ENCODE measurements around the gene ABCC5. TPM values are rescaled to one million over a fixed set of nuclear protein-coding genes. Genes with fewer than 3 reads are reported as not detected.

ABCC5 gene
- total and polyA plus RNA-seq, 2 experiments from 2014 or later = 14.7 to 17.1 TPM

- H3K4me2 ChIP-seq (ENCODE audit: unreplicated experiment) = no peak overlapping the region
- H3K9me3 ChIP-seq (ENCODE audit: low read depth) = no peaks in the 10 kb centered on the region
- H3F3A ChIP-seq (ENCODE audit: insufficient read depth) = no peaks in the 10 kb centered on the region
- H3K79me2 ChIP-seq (ENCODE audit: insufficient read depth) = no peaks in the 10 kb centered on the region
- DNase-seq = peak; percentile 30
- H3K4me3 ChIP-seq = no peak overlapping the region
- in situ Hi-C loops (cut with MboI) = no loop called here
- no peaks in the 10 kb centered on the region for H3K4me1 ChIP-seq (ENCODE audit: insufficient read depth)
- no peaks in the 10 kb centered on the region for H3K9me2 ChIP-seq (ENCODE audit: insufficient read depth)
- 91 to 93% methylated on average over 10 of the region's 10 CpGs for WGBS, 2 experiments (ENCODE audit: low coverage in 1 of 2, low lambda C conversion rate in 2 of 2, missing lambda C conversion rate in 2 of 2)
- peaks cover 14% of the 10 kb centered on the region; the same call in 1 of the 2 replicates for H3K36me3 ChIP-seq (ENCODE audit: low read depth)
- no peak for TF ChIP-seq EZH2 (IDR thresholded peaks at IDR 0.05; ENCODE audit: insufficient read depth, poor library complexity, severe bottlenecking)
- no peak for TF ChIP-seq EZH2phosphoT487 (IDR thresholded peaks at IDR 0.05; ENCODE audit: insufficient read depth, low read depth)
- no peak overlapping the region for H3K9ac ChIP-seq
- no peak overlapping the region for H2AFZ ChIP-seq
- no peaks in the 10 kb centered on the region for H3K27me3 ChIP-seq (replicated peaks; ENCODE audit: insufficient read depth)
- H3K27ac ChIP-seq = no peak overlapping the region
- H4K20me1 ChIP-seq (ENCODE audit: insufficient read depth) = no peaks in the 10 kb centered on the region
Observed at GRCh38 chr3:183975981-183976662, 41.6 kb downstream of the ABCC5 start.

GRCh38 chr3:183968666-183969245 lies 48.9 kb downstream of the ABCC5 start:
- H3K9me2 ChIP-seq (ENCODE audit: insufficient read depth) = no peaks in the 10 kb centered on the region
- H3K27me3 ChIP-seq (replicated peaks; ENCODE audit: insufficient read depth) = no peaks in the 10 kb centered on the region
- 68 to 74% methylated on average over 4 of the region's 4 CpGs for WGBS, 2 experiments (ENCODE audit: low coverage in 1 of 2, low lambda C conversion rate in 2 of 2, missing lambda C conversion rate in 2 of 2)
- H3K4me1 ChIP-seq (ENCODE audit: insufficient read depth) = no peaks in the 10 kb centered on the region
- H3K36me3 ChIP-seq (ENCODE audit: low read depth) = peaks cover 17% of the 10 kb centered on the region; the same call in 1 of the 2 replicates
- peak; percentile 22 for DNase-seq
- no peak overlapping the region for H2AFZ ChIP-seq
- no peaks in the 10 kb centered on the region for H3K9me3 ChIP-seq (ENCODE audit: low read depth)
- in situ Hi-C loops (cut with MboI) = no loop called here
- H3K4me3 ChIP-seq = no peak overlapping the region
- no peak overlapping the region for H3K4me2 ChIP-seq (ENCODE audit: unreplicated experiment)
- H4K20me1 ChIP-seq (ENCODE audit: insufficient read depth) = no peaks in the 10 kb centered on the region
- no peaks in the 10 kb centered on the region for H3F3A ChIP-seq (ENCODE audit: insufficient read depth)
- no peak for TF ChIP-seq EZH2 (IDR thresholded peaks at IDR 0.05; ENCODE audit: insufficient read depth, poor library complexity, severe bottlenecking)
- H3K9ac ChIP-seq = no peak overlapping the region
- H3K27ac ChIP-seq = no peak overlapping the region
- H3K79me2 ChIP-seq (ENCODE audit: insufficient read depth) = no peaks in the 10 kb centered on the region

- in situ Hi-C loops (cut with MboI) = no loop called here
- TF ChIP-seq EZH2phosphoT487 (IDR thresholded peaks at IDR 0.05; ENCODE audit: insufficient read depth, low read depth) (no peak), EZH2 (IDR thresholded peaks at IDR 0.05; ENCODE audit: insufficient read depth, poor library complexity, severe bottlenecking) (no peak)
- H3F3A ChIP-seq (ENCODE audit: insufficient read depth) = no peaks in the 10 kb centered on the region
- no peak overlapping the region for H3K4me2 ChIP-seq (ENCODE audit: unreplicated experiment)
- no peak overlapping the region for H2AFZ ChIP-seq
- H3K4me1 ChIP-seq (ENCODE audit: insufficient read depth) = no peaks in the 10 kb centered on the region
- H4K20me1 ChIP-seq (ENCODE audit: insufficient read depth) = no peaks in the 10 kb centered on the region
- no peak for DNase-seq
- no peaks in the 10 kb centered on the region for H3K27me3 ChIP-seq (replicated peaks; ENCODE audit: insufficient read depth)
- 91 to 99% methylated on average over 3 of the region's 3 CpGs for WGBS, 2 experiments (ENCODE audit: low coverage in 1 of 2, low lambda C conversion rate in 2 of 2, missing lambda C conversion rate in 2 of 2)
- no peaks in the 10 kb centered on the region for H3K9me3 ChIP-seq (ENCODE audit: low read depth)
- H3K79me2 ChIP-seq (ENCODE audit: insufficient read depth) = no peaks in the 10 kb centered on the region
- peaks cover 17% of the 10 kb centered on the region; the same call in 1 of the 2 replicates for H3K36me3 ChIP-seq (ENCODE audit: low read depth)
- no peak overlapping the region for H3K4me3 ChIP-seq
- H3K9me2 ChIP-seq (ENCODE audit: insufficient read depth) = no peaks in the 10 kb centered on the region
- no peak overlapping the region for H3K27ac ChIP-seq
- H3K9ac ChIP-seq = no peak overlapping the region
Observed at GRCh38 chr3:183967693-183968092, 50.0 kb downstream of the ABCC5 start.

GRCh38 chr3:183966361-183966791 lies 51.3 kb downstream of the ABCC5 start:
- Histone ChIP-seq H3K4me1 (ENCODE audit: insufficient read depth) (no peaks in the 10 kb centered on the region), H3K9me2 (ENCODE audit: insufficient read depth) (no peaks in the 10 kb centered on the region), H3K27ac (no peak overlapping the region), H4K20me1 (ENCODE audit: insufficient read depth) (no peaks in the 10 kb centered on the region), H2AFZ (no peak overlapping the region), H3K9ac (no peak overlapping the region), H3K36me3 (ENCODE audit: low read depth) (peaks cover 11% of the 10 kb centered on the region; the same call in 1 of the 2 replicates), H3K27me3 (replicated peaks; ENCODE audit: insufficient read depth) (no peaks in the 10 kb centered on the region), H3K4me2 (ENCODE audit: unreplicated experiment) (no peak overlapping the region), H3F3A (ENCODE audit: insufficient read depth) (no peaks in the 10 kb centered on the region), H3K4me3 (no peak overlapping the region), H3K79me2 (ENCODE audit: insufficient read depth) (no peaks in the 10 kb centered on the region), H3K9me3 (ENCODE audit: low read depth) (no peaks in the 10 kb centered on the region)
- 91 to 92% methylated on average over 4 of the region's 4 CpGs for WGBS, 2 experiments (ENCODE audit: low coverage in 1 of 2, low lambda C conversion rate in 2 of 2, missing lambda C conversion rate in 2 of 2)
- in situ Hi-C loops (cut with MboI) = no loop called here
- TF ChIP-seq EZH2 (IDR thresholded peaks at IDR 0.05; ENCODE audit: insufficient read depth, poor library complexity, severe bottlenecking) (no peak), EZH2phosphoT487 (IDR thresholded peaks at IDR 0.05; ENCODE audit: insufficient read depth, low read depth) (no peak)
- no peak for DNase-seq
